HEK293 (cell line): ENCODE data around the gene GSTA5.
"Not testable (repeated sequence)": the region's sequence is repeated elsewhere in the genome, so short reads cannot be mapped to it uniquely, and the experiment has no call there.

Source experiments
- CTCF ChIA-PET: fragments of 350-600 bp; formaldehyde crosslinking; extraction: SDS; loops from one replicate; lab custom pipeline; 2021; ENCODE audit warnings: antibody characterized with exemption; lab: Yijun Ruan, JAX
- POLR2A ChIA-PET: fragments of 300-600 bp; formaldehyde crosslinking; extraction: SDS; loops from one replicate; lab custom pipeline; 2020; ENCODE audit warnings: antibody characterized with exemption, inconsistent platforms; lab: Yijun Ruan, JAX
- H3K27ac ChIP-seq: fragments of 200-500 bp; sonication (Bioruptor generic); 2 replicates; pipeline ENCODE4 v1.5.1; 2014; ENCODE audit warnings: low read depth, low read length, control low read depth, inconsistent platforms; ENCODE audit errors: extremely low read depth
- H3K36me3 ChIP-seq, 2 experiments: fragments of 200-500 bp in 1 of 2; sonication (Bioruptor generic) in 1 of 2; 1 replicate in 1 of 2; 2 replicates in 1 of 2; pipeline ENCODE4 v1.5.1; 2014 to 2017; ENCODE audit warnings: inconsistent platforms in 2 of 2, low read length in 2 of 2; ENCODE audit not compliant: control insufficient read depth in 2 of 2, insufficient read depth in 1 of 2
- H3K4me1 ChIP-seq: fragments of 200-500 bp; sonication (Bioruptor generic); 2 replicates; pipeline ENCODE4 v1.5.1; 2014; ENCODE audit warnings: mild to moderate bottlenecking, low read length, inconsistent platforms; ENCODE audit not compliant: control insufficient read depth, insufficient read depth
- H3K4me3 ChIP-seq: 2 replicates; pipeline ENCODE4 v1.5.1; 2011; ENCODE audit warnings: low read depth, mild to moderate bottlenecking, control low read depth, low read length, moderate library complexity
- H3K9me3 ChIP-seq: fragments of 200-500 bp; sonication (Bioruptor generic); 2 replicates; pipeline ENCODE4 v1.5.1; 2014; ENCODE audit warnings: low read depth, low read length, inconsistent platforms; ENCODE audit not compliant: control insufficient read depth, insufficient read depth
- AEBP2 ChIP-seq: fragments of 450-650 bp; formaldehyde crosslinking; IDR thresholded peaks from 2 replicates; pipeline ENCODE4 v1.5.1; 2016; ENCODE audit warnings: missing biosample characterization, missing genetic modification characterization, borderline replicate concordance
- SALL2 ChIP-seq: fragments of 450-650 bp; formaldehyde crosslinking; IDR thresholded peaks from 2 replicates; pipeline ENCODE4 v1.5.0; 2017; ENCODE audit warnings: missing biosample characterization, mild to moderate bottlenecking, missing genetic modification characterization, borderline replicate concordance
- SP2 ChIP-seq: fragments of 450-650 bp; formaldehyde crosslinking; IDR thresholded peaks from 2 replicates; pipeline ENCODE4 v1.5.1; 2016; ENCODE audit warnings: missing biosample characterization, missing genetic modification characterization
- ZBTB7A ChIP-seq: fragments of 450-650 bp; formaldehyde crosslinking; IDR thresholded peaks from 2 replicates; pipeline ENCODE4 v1.5.1; 2016; ENCODE audit warnings: low read depth, missing biosample characterization, missing genetic modification characterization
- ZFHX2 ChIP-seq: fragments of 450-650 bp; formaldehyde crosslinking; conservative IDR thresholded peaks from 2 replicates; pipeline ENCODE4 v1.5.1; 2016; ENCODE audit warnings: missing biosample characterization, missing genetic modification characterization
- ZNF138 ChIP-seq: fragments of 450-650 bp; formaldehyde crosslinking; IDR thresholded peaks from 2 replicates; pipeline ENCODE4 v1.5.1; 2016; ENCODE audit warnings: missing biosample characterization, missing genetic modification characterization, borderline replicate concordance
- ZNF239 ChIP-seq: fragments of 450-650 bp; formaldehyde crosslinking; IDR thresholded peaks from 2 replicates; pipeline ENCODE4 v1.5.1; 2016; ENCODE audit warnings: missing biosample characterization, missing genetic modification characterization
- ZNF280D ChIP-seq: fragments of 450-650 bp; formaldehyde crosslinking; IDR thresholded peaks from 2 replicates; pipeline ENCODE4 v1.5.1; 2016; ENCODE audit warnings: missing biosample characterization, missing genetic modification characterization
- ZNF354C ChIP-seq: fragments of 450-650 bp; formaldehyde crosslinking; IDR thresholded peaks from 2 replicates; pipeline ENCODE4 v1.5.1; 2016; ENCODE audit warnings: missing biosample characterization, missing genetic modification characterization, low read depth, borderline replicate concordance
- ZNF394 ChIP-seq: fragments of 450-650 bp; formaldehyde crosslinking; IDR thresholded peaks from 2 replicates; pipeline ENCODE4 v1.5.1; 2016; ENCODE audit warnings: missing biosample characterization, missing genetic modification characterization, mild to moderate bottlenecking, moderate library complexity, borderline replicate concordance
- ZNF404 ChIP-seq: fragments of 450-650 bp; formaldehyde crosslinking; IDR thresholded peaks from 2 replicates; pipeline ENCODE4 v1.5.1; 2017; ENCODE audit warnings: missing biosample characterization, missing genetic modification characterization
- ZNF423 ChIP-seq: fragments of 450-650 bp; formaldehyde crosslinking; IDR thresholded peaks from 2 replicates; pipeline ENCODE4 v1.5.1; 2016; ENCODE audit warnings: missing biosample characterization, missing genetic modification characterization
- ZNF670 ChIP-seq: fragments of 450-650 bp; formaldehyde crosslinking; IDR thresholded peaks from 2 replicates; pipeline ENCODE4 v1.5.1; 2016; ENCODE audit warnings: missing biosample characterization, missing genetic modification characterization, low read depth
- ZNF701 ChIP-seq: fragments of 450-650 bp; formaldehyde crosslinking; IDR thresholded peaks from 2 replicates; pipeline ENCODE4 v1.5.1; 2016; ENCODE audit warnings: missing biosample characterization, missing genetic modification characterization
- ZNF792 ChIP-seq: fragments of 450-650 bp; formaldehyde crosslinking; IDR thresholded peaks from 2 replicates; pipeline ENCODE4 v1.5.1; 2016; ENCODE audit warnings: missing biosample characterization, missing genetic modification characterization
- ZSCAN30 ChIP-seq: fragments of 450-650 bp; IDR thresholded peaks from 2 replicates; pipeline ENCODE4 v1.5.1; 2018; ENCODE audit warnings: missing biosample characterization, mild to moderate bottlenecking, missing genetic modification characterization, moderate library complexity

The GSTA5 gene

GRCh38 chr6:52834481-52834880 is 6.1 kb downstream of the GSTA5 start:
- POLR2A ChIA-PET: no interaction called here
- no peaks in the 10 kb centered on the region for H3K36me3 ChIP-seq

GRCh38 chr6:52830869-52831268 is 9.7 kb downstream of the GSTA5 start:
- POLR2A ChIA-PET, H3K4me1 ChIP-seq, H3K36me3 ChIP-seq, H3K4me3 ChIP-seq, H3K27ac ChIP-seq, H3K9me3 ChIP-seq: not testable (repeated sequence)
- CTCF ChIA-PET: interaction anchor here (1.2 kb wide), 1 partner anchor 16 kb away, joined by 4 read pairs; no protein-coding TSS in a partner anchor

More at GRCh38 chr6:52834481-52834880, 6.1 kb downstream of the GSTA5 start:
- Histone ChIP-seq H3K4me1 (no peaks in the 10 kb centered on the region), H3K27ac (no peak overlapping the region), H3K4me3 (no peak overlapping the region), H3K9me3 (no peaks in the 10 kb centered on the region)
- TF ChIP-seq ZNF239 (tag by site-specific recombination): no peak
- TF ChIP-seq ZBTB7A (tag by site-specific recombination): no peak
- TF ChIP-seq ZNF404 (tag by site-specific recombination): no peak
- TF ChIP-seq AEBP2 (tag by site-specific recombination): no peak
- no peak for TF ChIP-seq SP2 (tag by site-specific recombination)
- TF ChIP-seq ZNF792: no peak
- no peak for TF ChIP-seq ZSCAN30
- no peak for TF ChIP-seq ZNF701
- no peak for TF ChIP-seq ZNF280D (tag by site-specific recombination)
- no peak for TF ChIP-seq ZFHX2 (tag by site-specific recombination)
- no peak for TF ChIP-seq ZNF423 (tag by site-specific recombination)
- no peak for TF ChIP-seq ZNF394 (tag by site-specific recombination)
- no peak for TF ChIP-seq SALL2 (tag by site-specific recombination)
- CTCF ChIA-PET: interaction anchor here (0.6 kb wide), 1 partner anchor 124 kb away, joined by 3 read pairs; no protein-coding TSS in a partner anchor

GRCh38 chr6:52829046-52829817 is 11.4 kb downstream of the GSTA5 start:
- Histone ChIP-seq H3K9me3 (no peaks in the 10 kb centered on the region), H3K4me1 (no peaks in the 10 kb centered on the region), H3K36me3 (no peaks in the 10 kb centered on the region)
- TF ChIP-seq ZNF138 (tag by site-specific recombination) (no peak), ZNF670 (no peak), ZNF354C (tag by site-specific recombination) (no peak)
- TF ChIP-seq, all 188 proteins: peak for 0
- H3K4me3 ChIP-seq: no peak overlapping the region
- H3K27ac ChIP-seq: no peak overlapping the region
- ChIA-PET POLR2A (no interaction called here), CTCF (interaction anchor here (0.7 to 1.9 kb wide), 4 partner anchors 7 to 422 kb away, joined by 3 to 8 read pairs (median 3); no protein-coding TSS in a partner anchor)

- POLR2A ChIA-PET, H3K27ac ChIP-seq, H3K9me3 ChIP-seq, H3K4me1 ChIP-seq, H3K36me3 ChIP-seq, H3K4me3 ChIP-seq: not testable (repeated sequence)
- CTCF ChIA-PET: interaction anchor here (0.7 to 1.9 kb wide), 3 partner anchors 8 to 104 kb away, joined by 3 to 8 read pairs (median 3); no protein-coding TSS in a partner anchor
These were observed 12.0 kb downstream of the GSTA5 start for GRCh38 chr6:52828621-52829020.

GRCh38 chr6:52827073-52827783 is 13.4 kb downstream of the GSTA5 start:
- H3K4me1 ChIP-seq, H3K4me3 ChIP-seq, POLR2A ChIA-PET, H3K9me3 ChIP-seq, H3K36me3 ChIP-seq, H3K27ac ChIP-seq: not testable (repeated sequence)
- CTCF ChIA-PET: interaction anchor here (1.0 to 1.9 kb wide), 2 partner anchors 9 to 11 kb away, joined by 6 to 8 read pairs; no protein-coding TSS in a partner anchor
